Breast epithelium (tissue), 3 donors: ENCODE measurements around the gene AIFM1.
A peak's percentile ranks its signal among the peaks of the same experiment; 100 is the strongest.

ENCODE experiments used
- POLR2A ChIP-seq: fragments of 450-650 bp; IDR thresholded peaks from one replicate; pipeline ENCODE4 v1.6.1; 2016; ENCODE audit warnings: antibody characterized with exemption, mild to moderate bottlenecking, moderate library complexity
- POLR2AphosphoS5 ChIP-seq, 3 donors: sonication (generic); formaldehyde crosslinking; IDR thresholded peaks; one replicate each; pipeline ENCODE4 v1.6.1; 2017; ENCODE audit warnings: antibody characterized with exemption in 3 of 3
- TF ChIP-seq, protein P1 (sequence below), 3 donors: fragments of 450-650 bp; IDR thresholded peaks; one replicate each; pipeline ENCODE4 v1.5.1; 2016 to 2017; ENCODE audit warnings: antibody characterized with exemption in 3 of 3, mild to moderate bottlenecking in 3 of 3, moderate library complexity in 3 of 3

DNA sequence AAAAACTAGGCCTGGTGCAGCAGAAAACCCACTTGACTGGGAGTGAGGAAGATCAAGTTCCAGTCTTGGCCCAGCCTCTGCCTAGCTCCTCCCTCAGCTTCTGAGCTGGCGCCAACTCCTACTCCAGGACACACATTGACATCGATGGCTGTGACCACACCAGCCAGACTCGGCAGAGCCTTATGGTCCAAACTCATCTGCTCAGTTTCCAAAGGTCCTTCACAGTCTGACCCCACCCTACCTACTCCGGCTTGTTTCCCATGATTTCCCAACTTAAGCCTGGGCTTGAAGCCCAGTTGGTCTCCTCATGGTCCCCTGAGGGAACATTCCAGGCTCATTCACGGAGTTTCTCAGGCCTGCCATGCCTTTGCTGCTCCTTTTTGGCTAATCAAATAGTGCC lies 65.5 kb downstream of the AIFM1 start:
- TF ChIP-seq POLR2A (no peak), POLR2AphosphoS5 (IDR thresholded peaks at IDR 0.05) (peak in 2 of 3 donors; percentile 52 to 60)
- TF ChIP-seq, protein P1, sequence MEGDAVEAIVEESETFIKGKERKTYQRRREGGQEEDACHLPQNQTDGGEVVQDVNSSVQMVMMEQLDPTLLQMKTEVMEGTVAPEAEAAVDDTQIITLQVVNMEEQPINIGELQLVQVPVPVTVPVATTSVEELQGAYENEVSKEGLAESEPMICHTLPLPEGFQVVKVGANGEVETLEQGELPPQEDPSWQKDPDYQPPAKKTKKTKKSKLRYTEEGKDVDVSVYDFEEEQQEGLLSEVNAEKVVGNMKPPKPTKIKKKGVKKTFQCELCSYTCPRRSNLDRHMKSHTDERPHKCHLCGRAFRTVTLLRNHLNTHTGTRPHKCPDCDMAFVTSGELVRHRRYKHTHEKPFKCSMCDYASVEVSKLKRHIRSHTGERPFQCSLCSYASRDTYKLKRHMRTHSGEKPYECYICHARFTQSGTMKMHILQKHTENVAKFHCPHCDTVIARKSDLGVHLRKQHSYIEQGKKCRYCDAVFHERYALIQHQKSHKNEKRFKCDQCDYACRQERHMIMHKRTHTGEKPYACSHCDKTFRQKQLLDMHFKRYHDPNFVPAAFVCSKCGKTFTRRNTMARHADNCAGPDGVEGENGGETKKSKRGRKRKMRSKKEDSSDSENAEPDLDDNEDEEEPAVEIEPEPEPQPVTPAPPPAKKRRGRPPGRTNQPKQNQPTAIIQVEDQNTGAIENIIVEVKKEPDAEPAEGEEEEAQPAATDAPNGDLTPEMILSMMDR (IDR thresholded peaks at IDR 0.05), result no peak
